ENCODE measurements around the gene TRIO. TPM values are rescaled to one million over a fixed set of nuclear protein-coding genes. Genes with fewer than 3 reads are reported as not detected.

Gene TRIO
- total RNA-seq, 1 experiment from 2014 or later = 211 TPM

- Histone ChIP-seq H3K36me3 (ENCODE audit: low read depth, low read length) (peaks cover 93% of the 10 kb centered on the region), H3K79me2 (ENCODE audit: low read length) (peaks cover 42% of the 10 kb centered on the region), H3K27ac (ENCODE audit: low read length) (no peak overlapping the region), H3F3A (ENCODE audit: low read length, unreplicated experiment) (no peaks in the 10 kb centered on the region), H3K4me1 (ENCODE audit: insufficient read depth, low read length) (no peaks in the 10 kb centered on the region), H2AFZ (ENCODE audit: low read length) (no peak overlapping the region), H3K4me3 (ENCODE audit: low read length) (no peak overlapping the region), H3K9ac (ENCODE audit: low read length) (no peak overlapping the region), H3K4me2 (ENCODE audit: low read length) (no peak overlapping the region), H3K9me2 (replicated peaks; ENCODE audit: low read length) (no peaks in the 10 kb centered on the region), H3K27me3 (ENCODE audit: low read length) (no peaks in the 10 kb centered on the region), H4K20me1 (ENCODE audit: low read length) (no peaks in the 10 kb centered on the region), H3K9me3 (ENCODE audit: low read length) (no peaks in the 10 kb centered on the region)
- no TSS peak for BruUV-seq (replicated peaks)
- no peak for DNase-seq
- TF ChIP-seq EZH2phosphoT487 (IDR thresholded peaks at IDR 0.05; ENCODE audit: borderline replicate concordance, low read length) (no peak), CTCF (conservative IDR thresholded peaks at IDR 0.05; ENCODE audit: low read depth, low read length) (no peak), EZH2 (IDR thresholded peaks at IDR 0.05; ENCODE audit: low read length, unreplicated experiment) (no peak)
- intact Hi-C loops (cut with micrococcal nuclease) = no loop called here
- ChIA-PET CTCF (no interaction called here), POLR2A (ENCODE audit: unreplicated experiment) (no interaction called here)
- ATAC-seq = no peak
These were observed 272.5 kb downstream of the TRIO start for GRCh38 chr5:14415698-14416074.

DNA sequence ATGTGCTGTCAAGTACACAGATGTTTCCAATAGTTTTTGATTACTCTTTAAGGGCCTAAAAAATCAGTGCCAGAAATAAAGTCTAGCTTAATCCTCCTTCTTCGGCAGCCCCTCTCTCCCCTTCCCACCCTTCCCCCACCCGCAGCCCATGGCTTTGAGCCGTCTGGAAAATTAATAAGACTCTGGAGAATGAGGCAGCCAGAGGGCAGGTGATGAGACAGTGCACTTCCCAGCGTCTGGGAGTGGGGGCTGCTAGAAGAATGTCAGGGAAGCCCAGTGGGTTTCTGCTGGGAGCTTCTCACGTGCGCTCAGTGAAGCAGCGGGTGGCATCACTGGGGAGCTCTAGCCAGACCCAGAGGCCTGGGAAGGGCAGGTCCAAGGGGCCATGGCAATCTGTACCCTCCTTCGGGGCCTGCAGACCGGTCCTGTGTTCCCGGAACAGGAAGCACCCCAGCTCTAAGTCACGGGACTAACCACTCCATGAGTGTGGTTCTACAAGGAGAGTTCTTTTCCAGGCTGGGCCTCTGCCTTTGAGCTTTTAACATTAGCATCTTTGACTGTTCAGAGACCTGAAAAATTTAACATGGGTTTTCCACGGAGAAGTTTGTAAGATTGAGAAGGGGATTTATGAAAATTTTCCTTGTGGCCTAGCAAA is 273.6 kb downstream of the TRIO start:
- H3K36me3 ChIP-seq (ENCODE audit: low read depth, low read length) = peaks cover 89% of the 10 kb centered on the region
- no peaks in the 10 kb centered on the region for H3K4me1 ChIP-seq (ENCODE audit: insufficient read depth, low read length)
- ChIA-PET CTCF (no interaction called here), POLR2A (ENCODE audit: unreplicated experiment) (no interaction called here)
- no peak overlapping the region for H2AFZ ChIP-seq (ENCODE audit: low read length)
- H3F3A ChIP-seq (ENCODE audit: low read length, unreplicated experiment) = no peaks in the 10 kb centered on the region
- H3K9me3 ChIP-seq (ENCODE audit: low read length) = no peaks in the 10 kb centered on the region
- intact Hi-C loops (cut with micrococcal nuclease) = no loop called here
- H4K20me1 ChIP-seq (ENCODE audit: low read length) = no peaks in the 10 kb centered on the region
- no peak overlapping the region for H3K9ac ChIP-seq (ENCODE audit: low read length)
- no peak overlapping the region for H3K4me2 ChIP-seq (ENCODE audit: low read length)
- no peak for TF ChIP-seq EZH2phosphoT487 (IDR thresholded peaks at IDR 0.05; ENCODE audit: borderline replicate concordance, low read length)
- no TSS peak for BruUV-seq (replicated peaks)
- no peak for ATAC-seq
- H3K9me2 ChIP-seq (replicated peaks; ENCODE audit: low read length) = no peaks in the 10 kb centered on the region
- DNase-seq = no peak
- peaks cover 39% of the 10 kb centered on the region for H3K79me2 ChIP-seq (ENCODE audit: low read length)
- no peak overlapping the region for H3K4me3 ChIP-seq (ENCODE audit: low read length)
- no peak overlapping the region for H3K27ac ChIP-seq (ENCODE audit: low read length)
- no peaks in the 10 kb centered on the region for H3K27me3 ChIP-seq (ENCODE audit: low read length)

- BruUV-seq (replicated peaks) = no TSS peak
- Histone ChIP-seq H3K36me3 (ENCODE audit: low read depth, low read length) (peaks cover 92% of the 10 kb centered on the region), H4K20me1 (ENCODE audit: low read length) (no peaks in the 10 kb centered on the region), H3K9me3 (ENCODE audit: low read length) (no peaks in the 10 kb centered on the region), H3K27me3 (ENCODE audit: low read length) (no peaks in the 10 kb centered on the region), H3K9me2 (replicated peaks; ENCODE audit: low read length) (no peaks in the 10 kb centered on the region), H3K4me3 (ENCODE audit: low read length) (no peak overlapping the region), H3K4me2 (ENCODE audit: low read length) (no peak overlapping the region), H3F3A (ENCODE audit: low read length, unreplicated experiment) (no peaks in the 10 kb centered on the region), H3K9ac (ENCODE audit: low read length) (no peak overlapping the region), H3K27ac (ENCODE audit: low read length) (no peak overlapping the region), H3K79me2 (ENCODE audit: low read length) (peaks cover 38% of the 10 kb centered on the region), H2AFZ (ENCODE audit: low read length) (no peak overlapping the region), H3K4me1 (ENCODE audit: insufficient read depth, low read length) (no peaks in the 10 kb centered on the region)
- TF ChIP-seq CTCF (conservative IDR thresholded peaks at IDR 0.05; ENCODE audit: low read depth, low read length) (no peak), EZH2phosphoT487 (IDR thresholded peaks at IDR 0.05; ENCODE audit: borderline replicate concordance, low read length) (no peak), EZH2 (IDR thresholded peaks at IDR 0.05; ENCODE audit: low read length, unreplicated experiment) (no peak)
- POLR2A ChIA-PET (ENCODE audit: unreplicated experiment) = no interaction called here
- ATAC-seq (no peak), DNase-seq (no peak)
- CTCF ChIA-PET = no interaction called here
- intact Hi-C loops (cut with micrococcal nuclease) = no loop called here
These were observed 274.2 kb downstream of the TRIO start for GRCh38 chr5:14417276-14417730.
